ENCODE data around the gene C16orf74. TPM values are rescaled to one million over a fixed set of nuclear protein-coding genes. Genes with fewer than 3 reads are reported as not detected.

Gene C16orf74
- total RNA-seq: 5.1 and 7.9 TPM in 2 replicates

GRCh38 chr16:85750827-85751697 lies at the start of gene C16orf74:
TSS of gene C16orf74 (minus strand) at chr16:85751096. CDS start at chr16:85735217, 15,879 bp downstream.

GRCh38 chr16:85799497-85800320 lies 48.8 kb upstream of the C16orf74 start, which contains the start of the genes COX4I1 and EMC8:
TSS of gene COX4I1 (plus strand) at chr16:85799695. CDS start at chr16:85801206, 1,511 bp downstream.
TSS of gene EMC8 (minus strand) at chr16:85799544. CDS start at chr16:85799295, 249 bp downstream.

GRCh38 chr16:85688586-85689284 lies 62.2 kb downstream of the C16orf74 start, which contains the start of gene GINS2:
TSS of gene GINS2 (minus strand) at chr16:85688954. CDS start at chr16:85688898, 56 bp downstream.

Other genes with a start within 250 kb of the C16orf74 start
- gene GSE1, start 137.8 kb downstream of the C16orf74 start, total RNA-seq: 28.0 and 39.7 TPM in 2 replicates
- gene GINS2, start 62.1 kb downstream of the C16orf74 start, total RNA-seq: 3.4 and 4.7 TPM in 2 replicates
- 23.5 and 30.0 TPM in 2 replicates for gene EMC8, start 48.4 kb upstream of the C16orf74 start, total RNA-seq
- gene COX4I1, start 48.6 kb upstream of the C16orf74 start, total RNA-seq: 519 and 538 TPM in 2 replicates
- not detected in 2 replicates for gene IRF8, start 148.1 kb upstream of the C16orf74 start, total RNA-seq

Measured in cardiac atrium fibroblast (primary cell).